Vagina (tissue), 2 donors: ENCODE data around the gene MSANTD1.

Experiments used
- CTCF ChIP-seq, 3 experiments: fragments of 450-650 bp in 2 of 3; fragments of 200-600 bp in 1 of 3; sonication (generic) in 1 of 3; IDR thresholded peaks; one replicate each; pipeline ENCODE4 v1.5.1; 2017 to 2019; ENCODE audit warnings: antibody characterized with exemption in 3 of 3, mild to moderate bottlenecking in 2 of 3, moderate library complexity in 2 of 3
- POLR2A ChIP-seq, 2 donors: fragments of 450-650 bp; IDR thresholded peaks; one replicate each; pipeline ENCODE4 v1.6.1; 2017; ENCODE audit warnings: antibody characterized with exemption in 2 of 2, mild to moderate bottlenecking in 2 of 2, moderate library complexity in 2 of 2
- POLR2AphosphoS5 ChIP-seq, 2 donors: sonication (generic); formaldehyde crosslinking; IDR thresholded peaks; one replicate each; pipeline ENCODE4 v1.9.0; 2017; ENCODE audit warnings: antibody characterized with exemption in 2 of 2, mild to moderate bottlenecking in 2 of 2, low read depth in 1 of 2; ENCODE audit not compliant: insufficient read depth in 1 of 2

- no peak for TF ChIP-seq CTCF (IDR thresholded peaks at IDR 0.05)
- TF ChIP-seq POLR2A (IDR thresholded peaks at IDR 0.05): no peak
- no peak for TF ChIP-seq POLR2AphosphoS5 (IDR thresholded peaks at IDR 0.05; ENCODE audit: insufficient read depth in 1 of 2, low read depth in 1 of 2)
These were observed 36.4 kb upstream of the MSANTD1 start for GRCh38 chr4:3212391-3213105.
